Epithelial cell of prostate (primary cell): Measurements from ENCODE around the gene MYO18A.
A peak's percentile ranks its signal among the peaks of the same experiment; 100 is the strongest.
"Not testable (repeated sequence)": the region's sequence is repeated elsewhere in the genome, so short reads cannot be mapped to it uniquely, and the experiment has no call there.

Experiments
- DNase-seq: peaks from one replicate; pipeline ENCODE4 v3.0.0-alpha.2; 2011; ENCODE audit warnings: low read depth, low spot score
- H3K27ac ChIP-seq: fragments of 450-650 bp; 2 replicates; pipeline ENCODE4 v1.5.1; 2017; ENCODE audit warnings: mild to moderate bottlenecking

MYO18A gene

DNA sequence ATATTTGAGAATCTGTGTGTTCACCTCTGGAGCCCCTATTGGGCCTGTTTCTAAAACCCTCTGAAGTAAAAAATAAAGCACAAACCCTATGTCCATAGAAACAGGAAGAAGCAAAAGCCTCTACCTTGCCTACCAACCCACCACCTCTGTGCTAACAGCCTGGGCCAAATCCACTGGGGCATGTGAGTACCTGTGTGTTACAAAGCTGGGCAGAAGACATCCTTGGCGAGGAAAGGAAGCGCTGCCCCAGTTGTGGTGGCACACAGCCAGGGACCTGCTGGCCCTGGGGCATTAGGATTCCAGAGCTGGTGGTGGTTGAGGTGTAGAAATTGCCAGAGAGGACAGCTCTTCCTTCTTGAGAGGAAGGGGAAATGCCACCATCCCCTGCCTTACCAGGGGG is 30.0 kb downstream of the MYO18A start:
- peak overlapping the region; percentile 92 for H3K27ac ChIP-seq
- DNase-seq: peak; percentile 51

GRCh38 chr17:29149431-29150064 is 30.6 kb downstream of the MYO18A start:
- peak overlapping the region; percentile 92 for H3K27ac ChIP-seq
- DNase-seq: no peak

- DNase-seq: no peak
- H3K27ac ChIP-seq: peak overlapping the region; percentile 92
Measured at GRCh38 chr17:29148790-29149430, 31.3 kb downstream of the MYO18A start.

- DNase-seq: no peak
- H3K27ac ChIP-seq: peak overlapping the region; percentile 92
Measured at GRCh38 chr17:29148257-29148789, 31.9 kb downstream of the MYO18A start.

- no peak for DNase-seq
Measured at GRCh38 chr17:29147682-29148081, 32.5 kb downstream of the MYO18A start.

GRCh38 chr17:29147228-29147627 is 33.0 kb downstream of the MYO18A start:
- DNase-seq: not testable (repeated sequence)
- peak overlapping the region; percentile 92 for H3K27ac ChIP-seq

More at GRCh38 chr17:29147682-29148081, 32.5 kb downstream of the MYO18A start:
- peak overlapping the region; percentile 92 for H3K27ac ChIP-seq

GRCh38 chr17:29146369-29146972 is 33.7 kb downstream of the MYO18A start:
- H3K27ac ChIP-seq: peak overlapping the region; percentile 92
- DNase-seq: no peak

- no peak for DNase-seq
- peak overlapping the region; percentile 92 for H3K27ac ChIP-seq
Measured at GRCh38 chr17:29145289-29146073, 34.7 kb downstream of the MYO18A start.

GRCh38 chr17:29143894-29144293 is 36.3 kb downstream of the MYO18A start:
- H3K27ac ChIP-seq: no peak overlapping the region
- no peak for DNase-seq

- H3K27ac ChIP-seq: no peak overlapping the region
- DNase-seq: no peak
Measured at GRCh38 chr17:29141514-29141876, 38.7 kb downstream of the MYO18A start.

- no peak for DNase-seq
- no peak overlapping the region for H3K27ac ChIP-seq
Measured at GRCh38 chr17:29140631-29141513, 39.3 kb downstream of the MYO18A start.

GRCh38 chr17:29140051-29140621 is 40.1 kb downstream of the MYO18A start:
- DNase-seq: no peak
- no peak overlapping the region for H3K27ac ChIP-seq

- DNase-seq: no peak
- peak overlapping the region; percentile 6 for H3K27ac ChIP-seq
Measured at GRCh38 chr17:29138971-29139691, 41.1 kb downstream of the MYO18A start.

DNA sequence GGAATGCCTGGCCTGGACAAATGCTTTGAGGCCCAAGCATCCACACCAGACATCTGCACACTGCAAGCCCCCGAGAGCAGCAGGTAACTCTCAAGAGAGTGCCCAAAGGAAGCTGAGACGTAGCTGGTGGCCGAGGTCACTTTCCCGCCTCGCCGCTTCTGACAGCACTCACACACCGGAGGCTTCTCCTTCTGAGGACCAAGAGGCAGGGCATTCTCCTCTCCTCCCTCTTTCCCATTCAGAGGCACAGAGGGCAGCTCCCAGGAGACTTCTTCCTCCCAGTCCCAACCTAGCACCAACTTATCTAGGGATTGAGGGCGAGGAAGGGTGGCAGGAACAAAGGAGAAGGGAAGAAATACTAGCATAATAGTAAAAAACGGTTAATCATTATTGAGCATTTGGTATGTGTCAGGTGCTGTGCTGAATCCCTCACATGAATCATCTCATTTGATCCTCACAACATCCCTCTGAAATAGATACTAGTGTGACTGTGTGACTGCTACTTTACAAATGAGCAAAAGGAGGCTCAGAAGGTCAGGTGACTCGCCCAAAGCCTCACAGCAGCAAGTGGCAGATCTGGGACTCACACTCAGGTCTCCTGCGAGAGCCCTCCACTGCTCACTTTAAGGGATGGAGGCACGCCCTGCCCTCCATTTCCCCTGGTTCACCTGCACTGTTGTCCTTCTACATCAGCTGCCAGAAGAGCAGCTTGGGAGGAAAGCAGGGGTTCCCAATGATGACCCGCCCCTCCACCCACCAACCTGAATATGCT is 41.8 kb downstream of the MYO18A start:
- H3K27ac ChIP-seq: peak overlapping the region; percentile 6

GRCh38 chr17:29136998-29137730 is 43.0 kb downstream of the MYO18A start:
- no peak overlapping the region for H3K27ac ChIP-seq
- DNase-seq: no peak

More for the DNA sequence above, 41.8 kb downstream of the MYO18A start:
- no peak for DNase-seq

DNA sequence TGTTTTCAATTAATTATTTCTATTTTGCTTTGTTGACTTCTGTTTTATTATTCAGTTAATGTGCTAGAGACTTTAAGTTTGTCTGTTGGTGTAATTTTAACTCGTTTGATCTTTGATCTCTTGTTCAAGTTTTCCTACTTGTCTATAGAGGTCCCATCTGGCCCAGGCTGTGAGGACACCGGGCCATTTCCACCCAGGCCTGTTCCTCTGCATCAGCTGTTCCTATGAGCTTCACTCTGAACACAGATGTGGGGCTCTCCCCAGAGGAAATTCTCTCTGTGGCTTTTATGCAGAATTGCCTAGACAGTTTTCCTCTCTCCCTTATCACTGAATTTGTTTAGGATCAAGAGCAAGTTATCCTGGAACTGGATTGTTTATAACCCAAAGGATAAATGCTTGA is 44.7 kb downstream of the MYO18A start:
- H3K27ac ChIP-seq: no peak overlapping the region
- DNase-seq: no peak

GRCh38 chr17:29133121-29133713 is 47.0 kb downstream of the MYO18A start:
- H3K27ac ChIP-seq: no peak overlapping the region
- no peak for DNase-seq
